HG03439 (cell line): Measurements from ENCODE around the gene DHCR24.

Experiments
- ATAC-seq: cut with Tn5 transposase; IDR thresholded peaks from one replicate; pipeline ENCODE4 v1.9.1; 2021; ENCODE audit warnings: mild to moderate bottlenecking, moderate library complexity; ENCODE audit not compliant: unreplicated experiment

The DHCR24 gene

DNA sequence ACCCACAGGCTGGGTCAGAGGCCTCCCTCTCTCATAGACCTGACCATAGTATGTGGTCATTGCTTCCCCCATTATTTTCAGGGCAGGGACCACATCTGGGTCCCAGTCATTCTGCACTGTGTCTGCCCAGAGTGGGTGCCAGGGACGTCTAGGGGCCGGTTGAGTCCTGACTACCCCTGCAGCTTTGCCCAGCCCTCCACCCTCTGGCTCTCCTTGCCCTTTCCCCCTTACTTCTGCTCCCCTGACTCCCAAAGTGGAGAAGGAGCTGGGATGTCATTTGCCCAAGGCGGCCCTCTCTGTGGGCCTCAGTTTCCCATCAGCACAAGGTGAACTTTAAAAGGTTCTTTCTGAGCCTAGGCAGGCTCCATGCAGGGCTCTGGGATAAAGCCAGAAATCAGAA lies 81.5 kb downstream of the DHCR24 start:
- no peak for ATAC-seq

DNA sequence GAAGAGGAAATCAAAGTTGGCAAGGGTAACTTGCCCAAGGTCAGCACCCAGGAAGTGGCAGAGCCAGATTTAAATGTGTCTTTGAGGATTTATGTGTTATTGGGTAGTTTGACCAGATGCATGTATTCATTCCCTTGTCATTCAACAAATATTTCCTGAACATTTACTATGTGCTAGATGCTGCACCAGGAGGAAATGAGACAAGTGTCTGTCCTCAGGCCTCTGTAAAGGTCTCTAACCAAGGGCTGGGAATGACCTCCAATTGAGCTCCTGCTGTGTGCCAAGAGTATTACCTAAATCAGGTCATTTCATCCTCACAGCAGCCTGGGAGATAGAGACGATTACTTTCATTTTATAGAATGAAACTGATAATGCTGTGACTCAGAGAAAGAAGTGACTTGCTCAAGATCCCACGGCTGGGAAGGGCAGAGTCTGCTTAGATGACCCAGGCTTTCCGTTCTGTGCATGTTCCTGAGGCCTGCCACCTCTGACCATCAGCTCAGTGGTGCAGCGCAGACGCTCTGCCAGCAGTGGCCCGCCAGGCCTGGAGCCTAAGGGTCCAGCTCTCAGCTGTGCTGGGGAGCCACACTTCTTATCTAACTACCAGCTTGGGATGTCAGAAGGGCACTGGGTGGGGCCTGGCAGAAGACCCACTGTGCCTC lies 82.4 kb downstream of the DHCR24 start:
- no peak for ATAC-seq

DNA sequence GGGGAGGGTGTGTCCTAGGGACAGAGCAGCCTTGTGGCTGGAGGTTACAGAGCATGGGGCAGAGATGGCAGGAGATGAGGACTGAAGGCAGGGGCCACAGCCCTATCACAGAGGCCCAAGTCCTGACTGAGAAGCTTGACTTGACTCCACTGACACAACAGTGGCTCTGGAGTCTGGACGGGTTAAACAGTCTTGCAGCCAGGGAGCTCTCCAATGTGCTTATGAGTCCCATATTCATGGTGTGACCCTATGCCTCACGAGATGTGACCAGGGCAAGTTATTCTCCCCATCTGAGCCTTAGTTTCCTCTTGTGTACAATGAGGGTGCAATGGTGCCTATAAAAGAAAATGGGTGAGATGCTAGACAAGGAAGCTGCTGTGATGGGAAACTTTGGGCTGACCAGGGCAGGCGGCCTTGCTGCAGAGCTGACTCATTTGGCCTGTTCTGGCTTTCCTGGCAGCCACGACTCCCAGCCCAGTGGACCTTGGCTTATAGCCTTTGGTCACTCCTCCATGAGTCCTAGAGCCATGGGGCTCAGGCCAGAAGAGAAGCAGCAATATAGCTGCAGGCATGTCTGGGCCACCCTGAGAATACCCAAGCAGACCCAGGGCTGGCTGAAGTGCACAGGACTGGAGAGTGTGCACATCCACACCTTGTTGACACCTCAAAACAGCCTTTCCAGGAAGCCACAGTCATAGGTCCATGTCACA lies 83.1 kb downstream of the DHCR24 start:
- ATAC-seq, result no peak

DNA sequence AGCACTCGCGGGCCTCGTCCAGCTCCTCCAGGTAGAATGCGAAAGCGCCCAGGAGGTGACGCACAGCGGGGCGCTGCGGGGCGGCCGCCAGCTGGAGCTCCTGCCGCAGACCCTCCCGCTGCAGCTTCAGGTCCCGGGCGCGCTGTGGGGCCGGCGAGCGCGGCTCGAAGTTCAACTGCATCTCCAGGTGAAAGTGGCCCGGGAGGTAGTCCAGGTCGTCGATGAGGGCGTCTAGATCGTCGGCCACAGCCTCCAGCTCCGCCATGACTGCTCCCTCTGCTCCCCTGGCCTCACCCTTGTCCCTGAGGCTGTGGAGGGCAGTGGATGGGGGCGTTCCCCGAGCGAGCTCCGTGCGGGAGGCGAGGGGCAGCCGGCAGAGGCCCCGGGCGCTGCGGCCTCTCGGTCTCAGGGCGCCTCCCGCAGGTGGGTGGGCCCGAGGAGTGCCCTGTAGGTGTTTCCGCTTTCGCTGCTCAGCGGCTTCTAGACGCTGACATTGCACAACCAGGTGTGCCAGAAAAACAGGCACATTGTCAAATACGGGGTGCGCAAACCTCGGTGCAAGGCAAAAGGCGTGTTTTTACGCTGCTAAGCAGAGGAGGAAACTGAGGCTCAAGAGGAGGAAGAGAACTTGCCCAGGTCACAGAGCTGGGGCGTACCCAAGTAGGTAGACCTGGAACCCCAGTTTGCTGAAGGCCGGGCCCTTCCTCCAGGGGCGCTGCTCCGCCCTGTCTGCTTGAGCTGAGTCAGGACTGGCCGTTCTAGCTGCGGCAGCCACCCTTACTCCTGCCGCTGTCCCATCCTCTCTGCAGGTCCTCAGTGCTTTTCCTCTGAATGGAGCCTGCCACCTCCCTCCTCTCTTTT lies 85.9 kb downstream of the DHCR24 start, which contains the start of gene TTC22:
Gene TTC22, minus strand, starts transcription at position 425 of the 861 bp plus-strand sequence. Its CDS starts 160 bp downstream, at position 265.
- peak; percentile 81 for ATAC-seq

GRCh38 chr1:54800041-54800898 lies 86.7 kb downstream of the DHCR24 start:
- ATAC-seq, result no peak
